Liver (tissue), 9 donors: ENCODE measurements around the gene MYH13. TPM values are rescaled to one million over a fixed set of nuclear protein-coding genes. Genes with fewer than 3 reads are reported as not detected.

ENCODE experiments used
- DNase-seq: peaks from one replicate; pipeline ENCODE4 v3.0.0-alpha.2; 2017; ENCODE audit warnings: low spot score
- H3K27ac ChIP-seq, 2 donors: one replicate each; pipeline ENCODE4 v1.7.0; 2013; ENCODE audit warnings: inconsistent platforms in 2 of 2, low read length in 2 of 2, control low read depth in 1 of 2, low read depth in 1 of 2, mild to moderate bottlenecking in 1 of 2
- H3K27me3 ChIP-seq, 4 donors: one replicate each; pipeline versions ENCODE4 v1.6.1 to v1.7.0; 2013; ENCODE audit warnings: low read length in 3 of 4, inconsistent platforms in 1 of 4, mild to moderate bottlenecking in 1 of 4, moderate library complexity in 1 of 4; ENCODE audit not compliant: control insufficient read depth in 4 of 4, insufficient read depth in 4 of 4
- H3K36me3 ChIP-seq, 4 donors: one replicate each; pipeline versions ENCODE4 v1.6.1 to v1.7.0; 2013; ENCODE audit warnings: low read length in 3 of 4, mild to moderate bottlenecking in 3 of 4, low read depth in 1 of 4, moderate library complexity in 1 of 4; ENCODE audit not compliant: control insufficient read depth in 4 of 4, insufficient read depth in 3 of 4
- H3K4me1 ChIP-seq, 4 donors: one replicate each; pipeline versions ENCODE4 v1.6.1 to v1.7.0; 2013; ENCODE audit warnings: low read length in 3 of 4, mild to moderate bottlenecking in 3 of 4, moderate library complexity in 1 of 4; ENCODE audit not compliant: control insufficient read depth in 4 of 4, insufficient read depth in 4 of 4
- H3K4me3 ChIP-seq, 3 donors: one replicate each; pipeline versions ENCODE4 v1.6.1 to v1.7.0; 2013; ENCODE audit warnings: low read length in 3 of 3, control low read depth in 1 of 3, low read depth in 1 of 3, mild to moderate bottlenecking in 1 of 3
- H3K9ac ChIP-seq, 2 donors: one replicate each; pipeline ENCODE4 v1.7.0; 2013; ENCODE audit warnings: low read length in 2 of 2, mild to moderate bottlenecking in 2 of 2, moderate library complexity in 2 of 2, control low read depth in 1 of 2, low read depth in 1 of 2
- H3K9me3 ChIP-seq, 4 donors: one replicate each; pipeline versions ENCODE4 v1.6.1 to v1.7.0; 2013; ENCODE audit warnings: low read length in 3 of 4; ENCODE audit not compliant: control insufficient read depth in 4 of 4
- EGR1 ChIP-seq, 2 donors: IDR thresholded peaks; 2 replicates each; pipeline ENCODE4 v1.6.1; 2016 to 2018; ENCODE audit warnings: antibody characterized with exemption in 2 of 2, low read depth in 2 of 2
- FOXA1 ChIP-seq: IDR thresholded peaks from 2 replicates; pipeline ENCODE4 v1.6.1; 2016; ENCODE audit warnings: antibody characterized with exemption
- FOXA2 ChIP-seq: IDR thresholded peaks from 2 replicates; pipeline ENCODE4 v1.6.1; 2016; ENCODE audit warnings: antibody characterized with exemption
- GABPA ChIP-seq, 2 donors: IDR thresholded peaks in 1 of 2; conservative IDR thresholded peaks in 1 of 2; 2 replicates each; pipeline ENCODE4 v1.6.1; 2016; ENCODE audit warnings: antibody characterized with exemption in 2 of 2, mild to moderate bottlenecking in 1 of 2, moderate library complexity in 1 of 2
- HNF4A ChIP-seq, 2 donors: conservative IDR thresholded peaks; 2 replicates each; pipeline ENCODE4 v1.6.1; 2016; ENCODE audit warnings: antibody characterized with exemption in 2 of 2, mild to moderate bottlenecking in 2 of 2
- HNF4G ChIP-seq: IDR thresholded peaks from 2 replicates; pipeline ENCODE4 v1.6.1; 2016; ENCODE audit warnings: antibody characterized with exemption
- JUND ChIP-seq, 2 donors: IDR thresholded peaks; 2 replicates each; pipeline ENCODE4 v1.6.1; 2016; ENCODE audit warnings: antibody characterized with exemption in 2 of 2
- NR2F2 ChIP-seq: IDR thresholded peaks from 2 replicates; pipeline ENCODE4 v1.6.1; 2016; ENCODE audit warnings: antibody characterized with exemption
- RAD21 ChIP-seq, 2 donors: IDR thresholded peaks; 2 replicates each; pipeline ENCODE4 v1.6.1; 2016; ENCODE audit warnings: antibody characterized with exemption in 2 of 2, mild to moderate bottlenecking in 2 of 2
- RXRA ChIP-seq, 2 donors: IDR thresholded peaks; 2 replicates each; pipeline ENCODE4 v1.6.1; 2017 to 2018; ENCODE audit warnings: antibody characterized with exemption in 2 of 2, mild to moderate bottlenecking in 1 of 2
- SP1 ChIP-seq: IDR thresholded peaks from 2 replicates; pipeline ENCODE4 v1.6.1; 2018; ENCODE audit warnings: antibody characterized with exemption, mild to moderate bottlenecking
- TAF1 ChIP-seq: conservative IDR thresholded peaks from 2 replicates; pipeline ENCODE4 v1.6.1; 2016; ENCODE audit warnings: antibody characterized with exemption, mild to moderate bottlenecking
- YY1 ChIP-seq: IDR thresholded peaks from 2 replicates; pipeline ENCODE4 v1.6.1; 2016; ENCODE audit warnings: antibody characterized with exemption, mild to moderate bottlenecking
- WGBS: extraction: QIAGEN DNeasy Blood & Tissue Kit; methylation state at CpG from one replicate; pipeline ENCODE4 v1.1.7; 2013; 5-methylcytosine and 5-hydroxymethylcytosine counted together
- polyA plus RNA-seq, 2 donors: library from polyadenylated mRNA; stranded (reverse) in 1 of 2; unstranded in 1 of 2; fragments of 200-250 nt in 1 of 2; fragments of >200 nt in 1 of 2; fragmentation: Nextera tagmentation in 1 of 2; extraction: Ambion mirVana in 1 of 2; gene quantifications; one replicate each; pipeline versions ENCODE4 v1.2.1 to v1.2.3, GENCODE V29; 2013 to 2015
- total RNA-seq, 2 donors: library from RNA; depleted of rRNA; stranded (reverse); fragments of >200 nt; gene quantifications; one replicate each; pipeline ENCODE4 v1.2.3, GENCODE V29; 2014
- TF ChIP-seq, protein P1 (sequence below): IDR thresholded peaks from 2 replicates; pipeline ENCODE4 v1.6.1; 2016; ENCODE audit warnings: antibody characterized with exemption
- TF ChIP-seq, protein P2 (sequence below): fragments of 150-350 bp; IDR thresholded peaks from 2 replicates; pipeline ENCODE4 v1.5.1; 2017; ENCODE audit warnings: improper control_type of control experiment, low read depth, low read length; ENCODE audit not compliant: missing input control
- TF ChIP-seq, protein P3 (sequence below): IDR thresholded peaks from 2 replicates; pipeline ENCODE4 v1.6.1; 2016; ENCODE audit warnings: antibody characterized with exemption
- TF ChIP-seq, protein P4 (sequence below): IDR thresholded peaks from 2 replicates; pipeline ENCODE4 v1.6.1; 2016; ENCODE audit warnings: antibody characterized with exemption, mild to moderate bottlenecking
- TF ChIP-seq, protein P5 (sequence below): IDR thresholded peaks from 2 replicates; pipeline ENCODE4 v1.6.1; 2016; ENCODE audit warnings: antibody characterized with exemption
- donor health status: healthy.
- donor health status: healthy.
- donor health status: healthy.
- donor health status: healthy.
- donor health status: healthy.

MYH13 gene
- total and polyA plus RNA-seq, 4 donors: not detected

DNA sequence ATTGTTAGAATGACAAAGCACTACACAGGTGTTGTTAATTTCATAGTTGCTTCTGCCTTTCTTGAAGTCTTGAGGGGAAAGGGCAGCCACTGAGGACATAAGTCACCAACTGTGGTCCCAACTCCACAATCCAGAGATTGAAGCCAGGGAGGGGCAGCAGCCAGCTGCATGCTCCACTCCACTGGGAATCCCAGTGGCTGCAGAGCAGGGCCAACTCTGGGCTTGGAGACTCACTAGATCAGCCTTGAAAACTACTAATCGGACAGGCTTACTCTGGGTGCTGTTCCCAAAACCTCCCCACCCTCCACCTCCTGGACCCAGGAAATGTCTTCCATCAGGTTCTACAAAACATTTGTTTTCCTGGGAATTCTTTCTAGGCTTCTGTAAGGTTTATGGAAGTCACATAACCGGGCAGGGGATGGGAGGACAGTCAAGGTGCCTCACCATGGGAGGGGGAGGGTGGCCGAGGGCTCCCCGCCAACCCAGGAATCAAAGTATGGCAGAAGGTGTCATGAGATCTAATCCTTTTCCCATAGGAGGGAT lies 68.0 kb downstream of the MYH13 start:
- no peaks in the 10 kb centered on the region for H3K36me3 ChIP-seq
- WGBS: 79% methylated on average over 4 of the region's 4 CpGs

DNA sequence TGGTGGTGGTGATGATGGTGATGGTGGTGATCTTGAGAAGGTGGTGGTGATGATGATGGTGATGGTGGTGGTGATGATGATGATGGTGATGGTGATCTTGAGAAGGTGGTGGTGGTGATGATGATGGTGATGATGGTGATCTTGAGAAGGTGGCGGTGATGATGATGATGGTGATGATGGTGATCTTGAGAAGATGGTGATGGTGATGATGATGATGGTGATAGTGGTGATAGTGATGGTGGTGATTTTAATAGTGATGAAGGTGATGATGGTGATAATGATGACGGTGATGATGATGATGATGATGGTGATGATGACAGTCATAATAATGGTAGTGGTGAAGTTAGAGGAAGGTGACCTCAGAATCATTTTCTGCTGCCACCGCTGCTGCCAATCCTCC lies 75.1 kb downstream of the MYH13 start:
- Histone ChIP-seq H3K4me3 (no peak overlapping the region), H3K27me3 (peaks cover 0 to 3% (median 0%) of the 10 kb centered on the region in 4 donors)

More for the DNA sequence above, 68.0 kb downstream of the MYH13 start:
- TF ChIP-seq HNF4G (no peak), FOXA2 (no peak), FOXA1 (no peak), GABPA (IDR thresholded peaks at IDR 0.05 in 1 of 2, conservative IDR thresholded peaks at IDR 0.05 in 1 of 2) (no peak), HNF4A (conservative IDR thresholded peaks at IDR 0.05) (no peak), YY1 (no peak)
- TF ChIP-seq, protein P1, sequence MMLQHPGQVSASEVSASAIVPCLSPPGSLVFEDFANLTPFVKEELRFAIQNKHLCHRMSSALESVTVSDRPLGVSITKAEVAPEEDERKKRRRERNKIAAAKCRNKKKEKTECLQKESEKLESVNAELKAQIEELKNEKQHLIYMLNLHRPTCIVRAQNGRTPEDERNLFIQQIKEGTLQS: no peak
- no peak overlapping the region for H3K4me3 ChIP-seq
- H3K9ac ChIP-seq: no peak overlapping the region
- peaks cover 0 to 5% (median 0%) of the 10 kb centered on the region in 4 donors for H3K27me3 ChIP-seq
- no peaks in the 10 kb centered on the region for H3K9me3 ChIP-seq
- H3K4me1 ChIP-seq: no peaks in the 10 kb centered on the region
- no peak for DNase-seq
- H3K27ac ChIP-seq: no peak overlapping the region

More for the DNA sequence above, 75.1 kb downstream of the MYH13 start:
- 89% methylated on average over 3 of the region's 3 CpGs for WGBS
- H3K9ac ChIP-seq: no peak overlapping the region
- H3K36me3 ChIP-seq: no peaks in the 10 kb centered on the region
- no peaks in the 10 kb centered on the region for H3K4me1 ChIP-seq
- TF ChIP-seq YY1: no peak
- TF ChIP-seq, protein P2, sequence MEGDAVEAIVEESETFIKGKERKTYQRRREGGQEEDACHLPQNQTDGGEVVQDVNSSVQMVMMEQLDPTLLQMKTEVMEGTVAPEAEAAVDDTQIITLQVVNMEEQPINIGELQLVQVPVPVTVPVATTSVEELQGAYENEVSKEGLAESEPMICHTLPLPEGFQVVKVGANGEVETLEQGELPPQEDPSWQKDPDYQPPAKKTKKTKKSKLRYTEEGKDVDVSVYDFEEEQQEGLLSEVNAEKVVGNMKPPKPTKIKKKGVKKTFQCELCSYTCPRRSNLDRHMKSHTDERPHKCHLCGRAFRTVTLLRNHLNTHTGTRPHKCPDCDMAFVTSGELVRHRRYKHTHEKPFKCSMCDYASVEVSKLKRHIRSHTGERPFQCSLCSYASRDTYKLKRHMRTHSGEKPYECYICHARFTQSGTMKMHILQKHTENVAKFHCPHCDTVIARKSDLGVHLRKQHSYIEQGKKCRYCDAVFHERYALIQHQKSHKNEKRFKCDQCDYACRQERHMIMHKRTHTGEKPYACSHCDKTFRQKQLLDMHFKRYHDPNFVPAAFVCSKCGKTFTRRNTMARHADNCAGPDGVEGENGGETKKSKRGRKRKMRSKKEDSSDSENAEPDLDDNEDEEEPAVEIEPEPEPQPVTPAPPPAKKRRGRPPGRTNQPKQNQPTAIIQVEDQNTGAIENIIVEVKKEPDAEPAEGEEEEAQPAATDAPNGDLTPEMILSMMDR: no peak
- no peak for TF ChIP-seq NR2F2
- no peak for TF ChIP-seq GABPA (IDR thresholded peaks at IDR 0.05 in 1 of 2, conservative IDR thresholded peaks at IDR 0.05 in 1 of 2)
- TF ChIP-seq, protein P3, sequence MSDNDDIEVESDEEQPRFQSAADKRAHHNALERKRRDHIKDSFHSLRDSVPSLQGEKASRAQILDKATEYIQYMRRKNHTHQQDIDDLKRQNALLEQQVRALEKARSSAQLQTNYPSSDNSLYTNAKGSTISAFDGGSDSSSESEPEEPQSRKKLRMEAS: no peak
- TF ChIP-seq TAF1: no peak
- no peak for TF ChIP-seq RXRA (IDR thresholded peaks at IDR 0.05)
- TF ChIP-seq EGR1 (IDR thresholded peaks at IDR 0.05; ENCODE audit: low read depth in 2 of 2): no peak
- no peak for TF ChIP-seq SP1
- TF ChIP-seq JUND (IDR thresholded peaks at IDR 0.05): no peak
- TF ChIP-seq, protein P4, sequence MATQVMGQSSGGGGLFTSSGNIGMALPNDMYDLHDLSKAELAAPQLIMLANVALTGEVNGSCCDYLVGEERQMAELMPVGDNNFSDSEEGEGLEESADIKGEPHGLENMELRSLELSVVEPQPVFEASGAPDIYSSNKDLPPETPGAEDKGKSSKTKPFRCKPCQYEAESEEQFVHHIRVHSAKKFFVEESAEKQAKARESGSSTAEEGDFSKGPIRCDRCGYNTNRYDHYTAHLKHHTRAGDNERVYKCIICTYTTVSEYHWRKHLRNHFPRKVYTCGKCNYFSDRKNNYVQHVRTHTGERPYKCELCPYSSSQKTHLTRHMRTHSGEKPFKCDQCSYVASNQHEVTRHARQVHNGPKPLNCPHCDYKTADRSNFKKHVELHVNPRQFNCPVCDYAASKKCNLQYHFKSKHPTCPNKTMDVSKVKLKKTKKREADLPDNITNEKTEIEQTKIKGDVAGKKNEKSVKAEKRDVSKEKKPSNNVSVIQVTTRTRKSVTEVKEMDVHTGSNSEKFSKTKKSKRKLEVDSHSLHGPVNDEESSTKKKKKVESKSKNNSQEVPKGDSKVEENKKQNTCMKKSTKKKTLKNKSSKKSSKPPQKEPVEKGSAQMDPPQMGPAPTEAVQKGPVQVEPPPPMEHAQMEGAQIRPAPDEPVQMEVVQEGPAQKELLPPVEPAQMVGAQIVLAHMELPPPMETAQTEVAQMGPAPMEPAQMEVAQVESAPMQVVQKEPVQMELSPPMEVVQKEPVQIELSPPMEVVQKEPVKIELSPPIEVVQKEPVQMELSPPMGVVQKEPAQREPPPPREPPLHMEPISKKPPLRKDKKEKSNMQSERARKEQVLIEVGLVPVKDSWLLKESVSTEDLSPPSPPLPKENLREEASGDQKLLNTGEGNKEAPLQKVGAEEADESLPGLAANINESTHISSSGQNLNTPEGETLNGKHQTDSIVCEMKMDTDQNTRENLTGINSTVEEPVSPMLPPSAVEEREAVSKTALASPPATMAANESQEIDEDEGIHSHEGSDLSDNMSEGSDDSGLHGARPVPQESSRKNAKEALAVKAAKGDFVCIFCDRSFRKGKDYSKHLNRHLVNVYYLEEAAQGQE: no peak
- TF ChIP-seq, protein P5, sequence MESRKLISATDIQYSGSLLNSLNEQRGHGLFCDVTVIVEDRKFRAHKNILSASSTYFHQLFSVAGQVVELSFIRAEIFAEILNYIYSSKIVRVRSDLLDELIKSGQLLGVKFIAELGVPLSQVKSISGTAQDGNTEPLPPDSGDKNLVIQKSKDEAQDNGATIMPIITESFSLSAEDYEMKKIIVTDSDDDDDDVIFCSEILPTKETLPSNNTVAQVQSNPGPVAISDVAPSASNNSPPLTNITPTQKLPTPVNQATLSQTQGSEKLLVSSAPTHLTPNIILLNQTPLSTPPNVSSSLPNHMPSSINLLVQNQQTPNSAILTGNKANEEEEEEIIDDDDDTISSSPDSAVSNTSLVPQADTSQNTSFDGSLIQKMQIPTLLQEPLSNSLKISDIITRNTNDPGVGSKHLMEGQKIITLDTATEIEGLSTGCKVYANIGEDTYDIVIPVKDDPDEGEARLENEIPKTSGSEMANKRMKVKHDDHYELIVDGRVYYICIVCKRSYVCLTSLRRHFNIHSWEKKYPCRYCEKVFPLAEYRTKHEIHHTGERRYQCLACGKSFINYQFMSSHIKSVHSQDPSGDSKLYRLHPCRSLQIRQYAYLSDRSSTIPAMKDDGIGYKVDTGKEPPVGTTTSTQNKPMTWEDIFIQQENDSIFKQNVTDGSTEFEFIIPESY: no peak
- TF ChIP-seq HNF4G: no peak
- TF ChIP-seq, protein P1: no peak
- TF ChIP-seq RAD21 (IDR thresholded peaks at IDR 0.05): no peak
- no peak for DNase-seq
- no peaks in the 10 kb centered on the region for H3K9me3 ChIP-seq
- H3K27ac ChIP-seq: no peak overlapping the region
